SK-N-SH (cell line): ENCODE results near the gene APP.

Experiments used
- CHD2 ChIP-seq: fragments of 150-350 bp; IDR thresholded peaks from 2 replicates; pipeline ENCODE4 v1.6.1; 2018; ENCODE audit warnings: low read length; ENCODE audit not compliant: partially characterized antibody
- EP300 ChIP-seq, 2 experiments: IDR thresholded peaks; 2 replicates each; pipeline versions ENCODE4 v1.4.0 to v1.6.1; 2012; ENCODE audit warnings: borderline replicate concordance in 1 of 2, low read depth in 1 of 2, low read length in 1 of 2
- JUND ChIP-seq: IDR thresholded peaks from 2 replicates; pipeline ENCODE4 v1.4.0; 2012
- RFX5 ChIP-seq: IDR thresholded peaks from 2 replicates; pipeline ENCODE4 v1.6.1; 2012; ENCODE audit warnings: mild to moderate bottlenecking, improper control_type of control experiment, low read length
- RXRA ChIP-seq: IDR thresholded peaks from 2 replicates; pipeline ENCODE4 v1.4.0; 2012; ENCODE audit warnings: low read depth, mild to moderate bottlenecking, borderline replicate concordance
- TF ChIP-seq, protein P1 (sequence below): IDR thresholded peaks from 2 replicates; pipeline ENCODE4 v1.4.0; 2012; ENCODE audit warnings: low read depth
- TF ChIP-seq, protein P2 (sequence below): fragments of 200-600 bp; sonication (generic); IDR thresholded peaks from 2 replicates; pipeline ENCODE4 v1.6.1; 2017; ENCODE audit warnings: antibody characterized with exemption, mild to moderate bottlenecking, moderate library complexity

- TF ChIP-seq CHD2, result no peak
- TF ChIP-seq, protein P1, sequence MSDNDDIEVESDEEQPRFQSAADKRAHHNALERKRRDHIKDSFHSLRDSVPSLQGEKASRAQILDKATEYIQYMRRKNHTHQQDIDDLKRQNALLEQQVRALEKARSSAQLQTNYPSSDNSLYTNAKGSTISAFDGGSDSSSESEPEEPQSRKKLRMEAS, result no peak
- TF ChIP-seq, protein P2, sequence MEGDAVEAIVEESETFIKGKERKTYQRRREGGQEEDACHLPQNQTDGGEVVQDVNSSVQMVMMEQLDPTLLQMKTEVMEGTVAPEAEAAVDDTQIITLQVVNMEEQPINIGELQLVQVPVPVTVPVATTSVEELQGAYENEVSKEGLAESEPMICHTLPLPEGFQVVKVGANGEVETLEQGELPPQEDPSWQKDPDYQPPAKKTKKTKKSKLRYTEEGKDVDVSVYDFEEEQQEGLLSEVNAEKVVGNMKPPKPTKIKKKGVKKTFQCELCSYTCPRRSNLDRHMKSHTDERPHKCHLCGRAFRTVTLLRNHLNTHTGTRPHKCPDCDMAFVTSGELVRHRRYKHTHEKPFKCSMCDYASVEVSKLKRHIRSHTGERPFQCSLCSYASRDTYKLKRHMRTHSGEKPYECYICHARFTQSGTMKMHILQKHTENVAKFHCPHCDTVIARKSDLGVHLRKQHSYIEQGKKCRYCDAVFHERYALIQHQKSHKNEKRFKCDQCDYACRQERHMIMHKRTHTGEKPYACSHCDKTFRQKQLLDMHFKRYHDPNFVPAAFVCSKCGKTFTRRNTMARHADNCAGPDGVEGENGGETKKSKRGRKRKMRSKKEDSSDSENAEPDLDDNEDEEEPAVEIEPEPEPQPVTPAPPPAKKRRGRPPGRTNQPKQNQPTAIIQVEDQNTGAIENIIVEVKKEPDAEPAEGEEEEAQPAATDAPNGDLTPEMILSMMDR, result no peak
- no peak for TF ChIP-seq JUND
- no peak for TF ChIP-seq RXRA
- TF ChIP-seq EP300 (IDR thresholded peaks at IDR 0.05; ENCODE audit: borderline replicate concordance in 1 of 2, low read depth in 1 of 2, low read length in 1 of 2), result no peak
- no peak for TF ChIP-seq RFX5
Measured at GRCh38 chr21:25955646-25956045, 214.9 kb downstream of the APP start.
